HCT116 (cell line): ENCODE measurements around the gene GALNT6. TPM values are rescaled to one million over a fixed set of nuclear protein-coding genes. Genes with fewer than 3 reads are reported as not detected.

Source experiments
- ATAC-seq: fragments of 200-7000 bp; cut with Tn5 transposase; 2 replicates; pipeline ENCODE4 v1.9.1; 2020; ENCODE audit warnings: mild to moderate bottlenecking, moderate library complexity
- BruUV-seq: library from RNA; stranded (reverse); fragments of 400-500 nt; replicated peaks from 2 replicates; lab custom pipeline; 2021; lab: Mats Ljungman, UMichigan
- CTCF ChIA-PET: fragments of 300-600 bp; sonication (Branson Sonifier 250); formaldehyde crosslinking; loops from one replicate; lab custom pipeline; 2021; ENCODE audit warnings: antibody characterized with exemption; lab: Charles Lee
- POLR2A ChIA-PET: fragments of 300-600, 350-600 bp; sonication (Branson Sonifier 250); formaldehyde crosslinking; loops from one replicate; lab custom pipeline; 2021; ENCODE audit warnings: antibody characterized with exemption; lab: Charles Lee
- RAD21 ChIA-PET, 2 experiments: fragments of 300-600 bp; sonication (Branson Sonifier 250); formaldehyde crosslinking; loops; one replicate each; lab custom pipeline; 2023; ENCODE audit warnings: low total read pairs in 2 of 2; ENCODE audit not compliant: uncharacterized antibody in 2 of 2, unreplicated experiment in 2 of 2, low non-redundant PET in 1 of 2; lab: Charles Lee
- DNase-seq: peaks from one replicate; pipeline ENCODE4 v3.0.0-alpha.2; 2010; ENCODE audit warnings: low read depth, low spot score
- H2AFZ ChIP-seq: fragments of 200-600 bp; shearing (Covaris generic), sonication (generic); 2 replicates; pipeline ENCODE4 v1.6.1; 2017; ENCODE audit warnings: low read depth, mixed run types, mixed read lengths, antibody characterized with exemption, low read length; ENCODE audit not compliant: poor library complexity, severe bottlenecking
- H3K27ac ChIP-seq: 2 replicates; pipeline ENCODE4 v1.5.1; 2012; ENCODE audit warnings: low read depth, low read length
- H3K27me3 ChIP-seq: fragments of 200-600 bp; sonication (generic); 2 replicates; pipeline ENCODE4 v1.6.1; 2016; ENCODE audit warnings: mixed run types, low read length, mixed read lengths; ENCODE audit not compliant: insufficient read depth
- H3K36me3 ChIP-seq, 2 experiments: fragments of 200-500 bp in 1 of 2; fragments of 200-600 bp in 1 of 2; sonication (Bioruptor generic) in 1 of 2; sonication (generic) in 1 of 2; 2 replicates each; pipeline versions ENCODE4 v1.5.1 to v1.6.1; 2014 to 2016; ENCODE audit warnings: low read length in 2 of 2, inconsistent platforms in 1 of 2, mixed read lengths in 1 of 2, mixed run types in 1 of 2; ENCODE audit not compliant: insufficient read depth in 2 of 2, control insufficient read depth in 1 of 2
- H3K4me1 ChIP-seq, 2 experiments: fragments of 200-600 bp in 1 of 2; sonication (generic) in 1 of 2; 2 replicates each; pipeline versions ENCODE4 v1.5.1 to v1.6.1; 2012 to 2017; ENCODE audit warnings: low read length in 2 of 2, inconsistent platforms in 1 of 2, mild to moderate bottlenecking in 1 of 2, mixed read lengths in 1 of 2, mixed run types in 1 of 2, moderate library complexity in 1 of 2; ENCODE audit not compliant: insufficient read depth in 2 of 2, control insufficient read depth in 1 of 2
- H3K4me2 ChIP-seq: fragments of 200-600 bp; sonication (generic); 2 replicates; pipeline ENCODE4 v1.6.1; 2017; ENCODE audit warnings: mixed run types, low read length, mixed read lengths
- H3K4me3 ChIP-seq, 2 experiments: fragments of 200-600 bp in 1 of 2; sonication (generic) in 1 of 2; replicated peaks in 1 of 2; 2 replicates each; pipeline ENCODE4 v1.5.1; 2011 to 2016; ENCODE audit warnings: low read length in 2 of 2, control low read depth in 1 of 2, low read depth in 1 of 2, mild to moderate bottlenecking in 1 of 2, mixed read lengths in 1 of 2, mixed run types in 1 of 2
- H3K79me2 ChIP-seq: fragments of 200-600 bp; sonication (generic); 2 replicates; pipeline ENCODE4 v1.6.1; 2017; ENCODE audit warnings: mild to moderate bottlenecking, mixed run types, low read length, moderate library complexity, mixed read lengths; ENCODE audit not compliant: insufficient read depth
- H3K9ac ChIP-seq: fragments of 200-600 bp; sonication (generic); 2 replicates; pipeline ENCODE4 v1.6.1; 2016; ENCODE audit warnings: low read length, mixed read lengths
- H3K9me2 ChIP-seq: fragments of 200-600 bp; sonication (generic), shearing (Covaris generic); 2 replicates; pipeline ENCODE4 v1.6.1; 2017; ENCODE audit warnings: mixed run types, mild to moderate bottlenecking, moderate library complexity; ENCODE audit not compliant: insufficient read depth
- H3K9me3 ChIP-seq, 2 experiments: fragments of 200-500 bp in 1 of 2; fragments of 200-600 bp in 1 of 2; sonication (Bioruptor generic) in 1 of 2; sonication (generic) in 1 of 2; 2 replicates each; pipeline ENCODE4 v1.6.1; 2014 to 2017; ENCODE audit warnings: low read length in 2 of 2, mixed read lengths in 2 of 2, inconsistent platforms in 1 of 2, low read depth in 1 of 2, mild to moderate bottlenecking in 1 of 2, mixed run types in 1 of 2, moderate library complexity in 1 of 2; ENCODE audit not compliant: control insufficient read depth in 1 of 2, insufficient read depth in 1 of 2
- H4K20me1 ChIP-seq: fragments of 200-600 bp; sonication (generic), shearing (Covaris generic); 2 replicates; pipeline ENCODE4 v1.6.1; 2017; ENCODE audit warnings: mixed run types, mild to moderate bottlenecking, moderate library complexity; ENCODE audit not compliant: insufficient read depth
- CBX3 ChIP-seq: IDR thresholded peaks from 2 replicates; pipeline ENCODE4 v1.6.1; 2012; ENCODE audit warnings: low read depth
- CEBPB ChIP-seq: IDR thresholded peaks from 2 replicates; pipeline ENCODE4 v1.6.1; 2012; ENCODE audit warnings: low read depth
- ELF1 ChIP-seq: IDR thresholded peaks from 2 replicates; pipeline ENCODE4 v1.6.1; 2012; ENCODE audit warnings: low read depth, borderline replicate concordance
- FOSL1 ChIP-seq: IDR thresholded peaks from 2 replicates; pipeline ENCODE4 v1.6.1; 2012; ENCODE audit warnings: low read depth
- JUND ChIP-seq: IDR thresholded peaks from 2 replicates; pipeline ENCODE4 v1.6.1; 2012
- POLR2A ChIP-seq: IDR thresholded peaks from 2 replicates; pipeline ENCODE4 v1.7.0; 2011; ENCODE audit warnings: borderline replicate concordance; ENCODE audit not compliant: insufficient read depth, insufficient read length; ENCODE audit errors: extremely low read depth
- RAD21 ChIP-seq: IDR thresholded peaks from 2 replicates; pipeline ENCODE4 v1.6.1; 2012; ENCODE audit warnings: low read depth, mild to moderate bottlenecking
- SIN3A ChIP-seq: IDR thresholded peaks from 2 replicates; pipeline ENCODE4 v1.6.1; 2012; ENCODE audit warnings: low read depth
- YY1 ChIP-seq: IDR thresholded peaks from 2 replicates; pipeline ENCODE4 v1.6.1; 2011; ENCODE audit warnings: low read length, low read depth, moderate library complexity, mild to moderate bottlenecking; ENCODE audit not compliant: insufficient replicate concordance; ENCODE audit errors: extremely low read depth
- intact Hi-C: fragments of 100-400 bp; cut with micrococcal nuclease; formaldehyde crosslinking; loops from 2 replicates; pipeline ENCODE4 v1.10.0; 2022
- total RNA-seq: library from RNA; stranded (reverse); gene quantifications from one replicate; pipeline ENCODE4 v1.2.1, GENCODE V29; 2021; ENCODE audit not compliant: unreplicated experiment
- TF ChIP-seq, protein P1 (sequence below): IDR thresholded peaks from 2 replicates; pipeline ENCODE4 v1.6.1; 2012
- TF ChIP-seq, protein P2 (sequence below): IDR thresholded peaks from 2 replicates; pipeline ENCODE4 v1.6.1; 2011; ENCODE audit warnings: mild to moderate bottlenecking, low read length, moderate library complexity; ENCODE audit not compliant: insufficient replicate concordance; ENCODE audit errors: extremely low read depth

GALNT6 gene
- total RNA-seq, 1 experiment from 2014 or later: 16.4 TPM

- CTCF ChIA-PET: no interaction called here
- no peaks in the 10 kb centered on the region for H3K9me2 ChIP-seq
- no peaks in the 10 kb centered on the region for H3K9me3 ChIP-seq
- no peak for DNase-seq
- TF ChIP-seq, protein P1, sequence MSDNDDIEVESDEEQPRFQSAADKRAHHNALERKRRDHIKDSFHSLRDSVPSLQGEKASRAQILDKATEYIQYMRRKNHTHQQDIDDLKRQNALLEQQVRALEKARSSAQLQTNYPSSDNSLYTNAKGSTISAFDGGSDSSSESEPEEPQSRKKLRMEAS: no peak
- TF ChIP-seq CBX3 (no peak), JUND (no peak), FOSL1 (no peak), ELF1 (no peak), SIN3A (no peak), YY1 (no peak), CEBPB (no peak), POLR2A (no peak), RAD21 (no peak)
- TF ChIP-seq, protein P2, sequence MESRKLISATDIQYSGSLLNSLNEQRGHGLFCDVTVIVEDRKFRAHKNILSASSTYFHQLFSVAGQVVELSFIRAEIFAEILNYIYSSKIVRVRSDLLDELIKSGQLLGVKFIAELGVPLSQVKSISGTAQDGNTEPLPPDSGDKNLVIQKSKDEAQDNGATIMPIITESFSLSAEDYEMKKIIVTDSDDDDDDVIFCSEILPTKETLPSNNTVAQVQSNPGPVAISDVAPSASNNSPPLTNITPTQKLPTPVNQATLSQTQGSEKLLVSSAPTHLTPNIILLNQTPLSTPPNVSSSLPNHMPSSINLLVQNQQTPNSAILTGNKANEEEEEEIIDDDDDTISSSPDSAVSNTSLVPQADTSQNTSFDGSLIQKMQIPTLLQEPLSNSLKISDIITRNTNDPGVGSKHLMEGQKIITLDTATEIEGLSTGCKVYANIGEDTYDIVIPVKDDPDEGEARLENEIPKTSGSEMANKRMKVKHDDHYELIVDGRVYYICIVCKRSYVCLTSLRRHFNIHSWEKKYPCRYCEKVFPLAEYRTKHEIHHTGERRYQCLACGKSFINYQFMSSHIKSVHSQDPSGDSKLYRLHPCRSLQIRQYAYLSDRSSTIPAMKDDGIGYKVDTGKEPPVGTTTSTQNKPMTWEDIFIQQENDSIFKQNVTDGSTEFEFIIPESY: no peak
- TF ChIP-seq, all 23 proteins: peak for 0
- Histone ChIP-seq H3K4me3 (no peak overlapping the region), H3K4me2 (no peak overlapping the region), H3K27me3 (no peaks in the 10 kb centered on the region), H4K20me1 (no peaks in the 10 kb centered on the region), H3K36me3 (peaks cover 2 to 7% of the 10 kb centered on the region in 2 experiments; a peak in 2 of 4 replicates), H3K79me2 (no peaks in the 10 kb centered on the region), H3K27ac (no peak overlapping the region), H3K4me1 (no peaks in the 10 kb centered on the region), H3K9ac (no peak overlapping the region), H2AFZ (no peak overlapping the region)
- POLR2A ChIA-PET: interaction anchor here (2.1 kb wide), 1 partner anchor 12 kb away, joined by 4 read pairs; no protein-coding TSS in a partner anchor
- no peak for ATAC-seq
- BruUV-seq: no TSS peak
- intact Hi-C loops: no loop called here
- RAD21 ChIA-PET: no interaction called here
These were observed 7.8 kb downstream of the GALNT6 start for GRCh38 chr12:51383269-51383905.
